ENCODE results near the gene MBTPS2.

GRCh38 chrX:21911481-21911880, 72.1 kb downstream of the MBTPS2 start:
- TF ChIP-seq POLR2A (conservative IDR thresholded peaks at IDR 0.05) (no peak), ZNF717 (CRISPR knock-in tag; IDR thresholded peaks at IDR 0.05) (no peak), EZH2 (IDR thresholded peaks at IDR 0.05; ENCODE audit: borderline replicate concordance, low read depth, low read length) (no peak)

Measured in K562 (cell line).